ENCODE measurements around the gene PACRGL.
"Not testable (repeated sequence)": the region's sequence is repeated elsewhere in the genome, so short reads cannot be mapped to it uniquely, and the experiment has no call there.

The PACRGL gene

GRCh38 chr4:20724915-20725314 is 24.7 kb downstream of the PACRGL start:
- no peak for DNase-seq

- no peak for DNase-seq
Measured at GRCh38 chr4:20735931-20736330, 35.7 kb downstream of the PACRGL start.

- DNase-seq, result not testable (repeated sequence)
Measured at GRCh38 chr4:20746000-20746399, 45.7 kb downstream of the PACRGL start.

- no peak for DNase-seq
Measured at GRCh38 chr4:20752641-20753040, 52.4 kb downstream of the PACRGL start.

GRCh38 chr4:20754036-20754435 is 53.8 kb downstream of the PACRGL start:
- no peak for DNase-seq

GRCh38 chr4:20760053-20760452 is 59.8 kb downstream of the PACRGL start:
- no peak for DNase-seq

GRCh38 chr4:20761382-20761781 is 61.1 kb downstream of the PACRGL start:
- no peak for DNase-seq

GRCh38 chr4:20761826-20762225 is 61.6 kb downstream of the PACRGL start:
- no peak for DNase-seq

- no peak for DNase-seq
Measured at GRCh38 chr4:20764366-20764992, 64.2 kb downstream of the PACRGL start.

GRCh38 chr4:20773144-20773997 is 73.1 kb downstream of the PACRGL start:
- DNase-seq, result no peak

- no peak for DNase-seq
Measured at GRCh38 chr4:20778896-20779295, 78.6 kb downstream of the PACRGL start.

- DNase-seq, result not testable (repeated sequence)
Measured at GRCh38 chr4:20783134-20783533, 82.9 kb downstream of the PACRGL start.

- no peak for DNase-seq
Measured at GRCh38 chr4:20787940-20788665, 87.8 kb downstream of the PACRGL start.

All from CD4-positive, alpha-beta T cell treated with Interleukin-15 for 1 hour (primary cell).